Daoy (cell line): ENCODE data around the gene MBD3L4. TPM values are rescaled to one million over a fixed set of nuclear protein-coding genes. Genes with fewer than 3 reads are reported as not detected.
"Not testable (repeated sequence)": the region's sequence is repeated elsewhere in the genome, so short reads cannot be mapped to it uniquely, and the experiment has no call there.

Experiments
- DNase-seq: peaks from one replicate; pipeline ENCODE4 v3.0.0-alpha.2; 2015; ENCODE audit warnings: low read depth
- total RNA-seq: library from RNA; depleted of rRNA; stranded (reverse); fragments of >200 nt; shearing (Covaris generic); gene quantifications from 2 replicates; pipeline ENCODE4 v1.2.3, GENCODE V29; 2014; rRNA removed

Gene MBD3L4
- not detected in 2 replicates for total RNA-seq

GRCh38 chr19:7040079-7040478 lies at the start of gene MBD3L4:
Gene MBD3L4, minus strand, starts transcription at chr19:7040179. Its CDS starts 35 bp downstream, at chr19:7040144.
- not testable (repeated sequence) for DNase-seq

- DNase-seq, result no peak
These were observed 49.0 kb upstream of the MBD3L4 start for GRCh38 chr19:7088999-7089398.

GRCh38 chr19:7083076-7083956 lies 43.3 kb upstream of the MBD3L4 start:
- no peak for DNase-seq

- DNase-seq, result no peak
These were observed 38.0 kb upstream of the MBD3L4 start for GRCh38 chr19:7078008-7078407.

GRCh38 chr19:7076151-7076550 lies 36.2 kb upstream of the MBD3L4 start:
- DNase-seq, result no peak

- DNase-seq, result no peak
These were observed 34.8 kb upstream of the MBD3L4 start for GRCh38 chr19:7074705-7075282.

- no peak for DNase-seq
These were observed 32.6 kb upstream of the MBD3L4 start for GRCh38 chr19:7072541-7072940.

- no peak for DNase-seq
These were observed 29.9 kb upstream of the MBD3L4 start for GRCh38 chr19:7069904-7070226.

- peak; percentile 99 for DNase-seq
These were observed 29.3 kb upstream of the MBD3L4 start, which contains the start of gene ZNF557 for GRCh38 chr19:7069042-7069903. Gene ZNF557, plus strand, starts transcription at chr19:7069703. Its CDS starts 5,372 bp downstream, at chr19:7075075.

- no peak for DNase-seq
These were observed 28.6 kb upstream of the MBD3L4 start for GRCh38 chr19:7068599-7068998.

- DNase-seq, result no peak
These were observed 27.7 kb upstream of the MBD3L4 start for GRCh38 chr19:7067716-7068115.

- DNase-seq, result peak; percentile 63
These were observed 27.1 kb upstream of the MBD3L4 start for GRCh38 chr19:7067122-7067521.

- no peak for DNase-seq
These were observed 23.9 kb upstream of the MBD3L4 start for GRCh38 chr19:7063764-7064418.

GRCh38 chr19:7063339-7063738 lies 23.4 kb upstream of the MBD3L4 start:
- DNase-seq, result no peak

GRCh38 chr19:7059977-7060376 lies 20.0 kb upstream of the MBD3L4 start:
- DNase-seq, result not testable (repeated sequence)

- DNase-seq, result not testable (repeated sequence)
These were observed 18.6 kb upstream of the MBD3L4 start, which contains the start of gene MBD3L3 for GRCh38 chr19:7058576-7058975. Gene MBD3L3, minus strand, starts transcription at chr19:7058676. Its CDS starts 71 bp downstream, at chr19:7058605.

- not testable (repeated sequence) for DNase-seq
These were observed 16.4 kb upstream of the MBD3L4 start for GRCh38 chr19:7056371-7056770.

- not testable (repeated sequence) for DNase-seq
These were observed 15.7 kb upstream of the MBD3L4 start for GRCh38 chr19:7055679-7056078.

GRCh38 chr19:7054635-7055368 lies 14.8 kb upstream of the MBD3L4 start:
- DNase-seq, result not testable (repeated sequence)

GRCh38 chr19:7052896-7053295 lies 12.9 kb upstream of the MBD3L4 start:
- not testable (repeated sequence) for DNase-seq

GRCh38 chr19:7051421-7051820 lies 11.4 kb upstream of the MBD3L4 start:
- DNase-seq, result not testable (repeated sequence)
